BLaER1 treated with 17β-estradiol and CSF1 and Interleukin-3, amounts not matched to agents 10 nM and 100 nM (cell line): ENCODE results near the gene RAB11FIP2.

ENCODE experiments used
- H3K27ac ChIP-seq, 11 experiments: shearing (Covaris generic); formaldehyde crosslinking; 2 replicates each; pipeline ENCODE4 v1.8.1; 2022
- H3K27me3 ChIP-seq, 11 experiments: shearing (Covaris generic); formaldehyde crosslinking; 2 replicates each; pipeline ENCODE4 v1.8.1; 2022
- H3K36me3 ChIP-seq, 11 experiments: shearing (Covaris generic); formaldehyde crosslinking; 2 replicates each; pipeline ENCODE4 v1.8.1; 2022
- H3K4me1 ChIP-seq, 10 experiments: shearing (Covaris generic); formaldehyde crosslinking; 2 replicates each; pipeline ENCODE4 v1.8.1; 2022
- H3K4me2 ChIP-seq, 11 experiments: shearing (Covaris generic); formaldehyde crosslinking; 2 replicates each; pipeline ENCODE4 v1.8.1; 2022
- H3K4me3 ChIP-seq, 10 experiments: shearing (Covaris generic); formaldehyde crosslinking; 2 replicates each; pipeline ENCODE4 v1.8.1; 2022
- H3K9ac ChIP-seq, 11 experiments: shearing (Covaris generic); formaldehyde crosslinking; 2 replicates each; pipeline ENCODE4 v1.8.1; 2022
- H3K9me3 ChIP-seq, 11 experiments: shearing (Covaris generic); formaldehyde crosslinking; replicated peaks in 1 of 11; 2 replicates each; pipeline ENCODE4 v1.8.1; 2022
- H4K20me1 ChIP-seq, 11 experiments: shearing (Covaris generic); formaldehyde crosslinking; 2 replicates each; pipeline ENCODE4 v1.8.1; 2022
- Cebpa-rat ChIP-seq, 11 experiments: shearing (Covaris generic); IDR thresholded peaks; 2 replicates each; pipeline ENCODE4 v1.8.1; 2022

The RAB11FIP2 gene

DNA sequence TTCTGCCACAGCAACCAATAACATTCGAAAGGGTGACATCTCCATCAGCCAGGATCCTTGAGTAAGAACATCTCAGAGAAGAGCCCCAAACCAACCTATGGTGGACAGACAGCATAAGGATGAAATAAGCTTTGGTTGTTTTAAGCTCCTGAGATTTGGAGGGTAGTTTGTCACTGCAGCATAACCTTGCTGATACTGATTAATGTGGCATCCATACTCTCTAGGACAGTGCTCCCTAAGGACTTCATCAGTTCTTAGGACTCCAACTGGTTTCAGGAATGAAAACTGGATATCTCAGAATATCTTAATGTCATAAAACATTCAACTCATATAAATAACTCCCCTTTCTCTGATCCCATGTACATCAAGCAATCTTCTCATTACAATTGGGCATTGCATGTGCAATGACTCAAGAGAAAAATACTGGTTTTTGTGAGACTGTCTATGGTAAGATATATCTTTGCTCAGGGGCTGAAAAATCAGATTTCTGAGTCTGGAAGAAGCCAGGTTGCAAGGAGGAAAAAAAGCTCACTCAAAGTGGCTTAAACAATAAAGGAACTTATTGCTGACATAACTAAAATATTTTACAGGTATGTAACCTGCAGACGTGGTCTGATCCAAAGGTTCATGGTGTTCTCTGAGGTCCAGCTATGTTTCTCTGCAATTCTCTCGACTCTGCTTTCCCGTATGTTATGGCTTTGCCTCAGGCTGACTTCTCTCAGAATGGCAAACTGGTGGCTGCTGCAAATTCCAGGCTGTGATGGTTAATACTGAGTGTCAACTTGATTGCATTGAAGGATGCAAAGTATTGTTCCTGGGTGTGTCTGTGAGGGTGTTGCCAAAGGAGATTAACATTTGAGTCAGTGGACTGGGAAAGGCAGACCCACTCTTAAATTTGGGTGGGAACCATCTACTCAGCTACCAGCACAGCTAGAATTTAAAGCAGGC lies 65.7 kb downstream of the RAB11FIP2 start:
- no peaks in the 10 kb centered on the region for H3K36me3 ChIP-seq
- H3K4me1 ChIP-seq = no peaks in the 10 kb centered on the region
- no peak overlapping the region for H3K9ac ChIP-seq
- H4K20me1 ChIP-seq = no peaks in the 10 kb centered on the region
- no peak for TF ChIP-seq Cebpa-rat (IDR thresholded peaks at IDR 0.05)
- H3K27me3 ChIP-seq = no peaks in the 10 kb centered on the region
- no peak overlapping the region for H3K4me3 ChIP-seq
- no peak overlapping the region for H3K27ac ChIP-seq
- no peak overlapping the region for H3K4me2 ChIP-seq
- H3K9me3 ChIP-seq = peaks cover 0 to 8% (median 0%) of the 10 kb centered on the region in 11 experiments; a peak in 2 of 22 replicates

DNA sequence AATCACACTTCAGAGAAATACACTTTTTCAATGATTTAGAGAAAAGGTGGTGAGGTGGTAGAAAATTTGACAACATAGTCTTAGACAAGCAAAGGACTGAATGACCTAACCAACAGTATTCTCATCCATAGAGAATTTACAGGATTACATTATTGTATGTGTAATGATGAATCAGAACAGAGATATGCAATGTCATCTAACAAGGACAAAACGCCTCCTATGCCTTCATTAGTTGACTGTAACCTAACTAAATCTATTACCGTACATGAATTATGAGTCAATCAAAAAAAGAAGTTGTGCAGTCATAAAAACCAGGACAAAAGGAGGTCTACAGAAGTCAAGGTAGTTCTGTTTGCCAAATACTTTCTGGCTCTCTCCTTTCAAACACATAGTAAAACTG lies 66.5 kb downstream of the RAB11FIP2 start:
- Histone ChIP-seq H3K27me3 (no peaks in the 10 kb centered on the region), H4K20me1 (no peaks in the 10 kb centered on the region), H3K4me3 (no peak overlapping the region), H3K4me2 (no peak overlapping the region), H3K36me3 (no peaks in the 10 kb centered on the region), H3K9me3 (peaks cover 0 to 6% (median 0%) of the 10 kb centered on the region in 11 experiments; a peak in 2 of 22 replicates), H3K4me1 (no peaks in the 10 kb centered on the region), H3K27ac (no peak overlapping the region), H3K9ac (no peak overlapping the region)
- TF ChIP-seq Cebpa-rat (IDR thresholded peaks at IDR 0.05) = no peak

DNA sequence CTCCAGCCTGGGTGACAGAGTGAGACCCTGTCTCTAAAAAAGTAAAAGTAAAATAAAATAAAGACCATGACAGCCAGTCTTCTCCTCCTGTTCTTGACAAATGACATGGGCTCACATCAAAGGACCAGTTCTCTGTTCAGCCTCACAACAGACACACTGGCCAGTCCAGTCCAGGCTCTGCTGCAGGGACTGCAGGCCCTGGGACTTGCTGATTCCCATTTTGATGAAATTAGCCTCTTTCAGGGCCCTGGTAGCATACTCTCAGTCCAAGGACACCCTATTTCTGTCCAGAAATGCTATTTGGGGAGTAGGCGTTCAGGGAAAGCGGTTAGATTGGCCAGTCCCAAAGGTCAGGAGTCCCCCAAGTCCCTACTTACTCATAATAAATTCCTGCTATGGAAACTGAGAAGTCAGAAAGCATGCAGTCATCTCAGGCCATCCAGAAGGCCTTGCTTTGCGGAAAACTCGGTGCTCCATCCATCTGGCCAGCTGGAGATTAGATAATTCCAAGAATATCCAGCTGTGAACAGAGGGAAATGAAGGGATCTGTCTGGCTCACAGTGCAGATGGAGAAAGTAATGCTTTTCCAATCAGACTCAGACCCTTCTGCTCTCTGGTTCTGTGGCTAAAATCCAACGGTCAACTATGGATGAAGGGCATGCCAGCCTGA lies 74.4 kb downstream of the RAB11FIP2 start:
- Histone ChIP-seq H3K9ac (no peak overlapping the region), H3K27me3 (no peaks in the 10 kb centered on the region), H3K4me3 (no peak overlapping the region), H4K20me1 (no peaks in the 10 kb centered on the region; a peak in 1 of 22 replicates), H3K36me3 (no peaks in the 10 kb centered on the region), H3K9me3 (peaks cover 0 to 7% (median 0%) of the 10 kb centered on the region in 11 experiments; a peak in 3 of 22 replicates), H3K4me2 (no peak overlapping the region), H3K27ac (no peak overlapping the region), H3K4me1 (peaks cover 0 to 13% (median 7%) of the 10 kb centered on the region in 10 experiments; a peak in 12 of 20 replicates)
- no peak for TF ChIP-seq Cebpa-rat (IDR thresholded peaks at IDR 0.05)

DNA sequence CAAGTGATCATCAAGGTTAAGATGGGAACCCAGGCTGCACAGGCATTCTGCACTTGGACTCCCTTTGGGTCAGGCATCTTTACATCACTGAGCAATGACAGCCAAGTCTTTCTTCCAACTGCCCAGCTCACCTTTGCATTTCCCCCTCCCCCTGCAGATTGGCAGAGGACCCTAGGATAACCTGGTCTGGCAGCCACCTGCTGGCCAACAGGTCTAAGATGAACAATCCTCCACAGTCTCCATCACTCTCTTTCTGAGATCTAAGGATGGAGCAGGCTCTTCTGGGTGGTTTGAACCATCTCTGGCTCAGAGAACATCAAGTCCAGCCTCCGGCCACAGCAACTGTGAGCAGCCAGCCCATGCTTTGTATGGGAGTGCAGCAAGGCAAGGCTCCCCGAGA lies 75.8 kb downstream of the RAB11FIP2 start:
- Histone ChIP-seq H3K36me3 (no peaks in the 10 kb centered on the region), H3K27ac (no peak overlapping the region), H3K9me3 (peaks cover 0 to 7% (median 0%) of the 10 kb centered on the region in 11 experiments; a peak in 3 of 22 replicates), H3K4me1 (peaks cover 0 to 13% (median 7%) of the 10 kb centered on the region in 10 experiments; a peak in 12 of 20 replicates), H3K4me2 (no peak overlapping the region), H4K20me1 (no peaks in the 10 kb centered on the region; a peak in 1 of 22 replicates), H3K27me3 (no peaks in the 10 kb centered on the region), H3K9ac (no peak overlapping the region), H3K4me3 (no peak overlapping the region)
- TF ChIP-seq Cebpa-rat (IDR thresholded peaks at IDR 0.05) = no peak; a peak in 1 of 22 replicates

DNA sequence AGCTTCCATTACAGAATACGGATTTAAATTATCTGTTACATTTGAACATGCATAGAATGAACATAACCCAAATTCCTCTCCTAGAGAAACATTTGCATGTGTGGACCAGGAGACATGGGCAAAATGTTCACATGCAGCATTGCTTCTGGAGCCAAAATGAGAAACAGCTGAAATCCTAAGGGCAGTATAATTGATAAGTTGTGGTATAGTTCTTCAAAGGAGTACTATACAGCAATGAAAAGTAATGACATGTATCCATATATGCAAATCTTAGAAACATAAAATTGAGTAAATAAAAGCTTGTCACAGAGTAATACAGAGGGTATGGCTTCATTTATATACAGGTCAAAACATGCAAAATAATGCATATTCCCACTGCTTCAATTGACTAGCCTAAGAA lies 77.1 kb downstream of the RAB11FIP2 start:
- Histone ChIP-seq H3K27me3 (no peaks in the 10 kb centered on the region), H3K27ac (no peak overlapping the region), H3K36me3 (no peaks in the 10 kb centered on the region), H4K20me1 (no peaks in the 10 kb centered on the region; a peak in 1 of 22 replicates), H3K4me2 (no peak overlapping the region), H3K4me1 (peaks cover 0 to 13% (median 7%) of the 10 kb centered on the region in 10 experiments; a peak in 12 of 20 replicates), H3K9ac (no peak overlapping the region), H3K9me3 (peaks cover 0 to 7% (median 0%) of the 10 kb centered on the region in 11 experiments; a peak in 3 of 22 replicates), H3K4me3 (no peak overlapping the region)
- TF ChIP-seq Cebpa-rat (IDR thresholded peaks at IDR 0.05) = no peak

DNA sequence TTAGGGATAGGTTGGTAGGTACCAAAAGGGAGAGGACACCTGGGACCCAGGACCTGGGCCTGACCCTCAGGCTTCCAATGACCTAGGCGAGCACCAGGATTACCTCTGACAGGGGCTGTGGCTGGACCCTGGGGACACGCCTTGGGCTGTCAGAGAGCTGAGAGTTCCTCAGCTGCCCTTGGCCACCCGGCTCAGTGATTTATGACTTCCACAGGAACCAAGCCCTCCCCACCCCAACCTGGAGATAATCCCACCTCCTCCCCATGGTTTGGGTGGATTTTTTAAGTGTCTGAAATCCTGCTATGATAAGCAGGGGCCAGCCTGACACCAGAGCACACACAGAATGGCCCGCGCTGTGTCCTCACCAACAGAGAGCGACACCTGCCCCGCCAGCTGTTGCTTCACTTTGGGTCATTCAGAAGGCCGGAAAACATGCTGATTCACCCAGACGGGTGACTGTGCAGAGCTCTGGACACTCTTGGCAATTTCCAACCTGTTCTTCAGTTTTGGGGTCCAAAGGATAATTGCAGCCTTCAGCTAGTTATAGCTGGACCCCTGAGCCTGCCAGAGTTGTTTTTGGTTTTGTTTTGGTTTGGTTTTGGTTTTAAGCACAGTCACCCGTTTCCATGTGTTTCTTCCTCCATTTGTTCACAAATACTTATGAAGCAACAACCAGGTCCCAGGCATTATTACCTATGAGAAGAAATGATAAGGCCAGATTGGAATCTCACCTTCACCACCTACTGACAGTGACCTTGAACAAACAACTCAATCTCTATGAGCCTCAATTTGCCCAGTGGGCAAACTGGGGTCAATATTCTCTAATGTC lies 78.2 kb downstream of the RAB11FIP2 start:
- Histone ChIP-seq H3K9ac (no peak overlapping the region), H3K4me2 (no peak overlapping the region), H3K36me3 (no peaks in the 10 kb centered on the region), H3K27ac (no peak overlapping the region), H3K4me1 (peaks cover 0 to 8% (median 4%) of the 10 kb centered on the region in 10 experiments; a peak in 12 of 20 replicates), H3K9me3 (peaks cover 0 to 7% (median 0%) of the 10 kb centered on the region in 11 experiments; a peak in 3 of 22 replicates), H3K27me3 (no peaks in the 10 kb centered on the region), H3K4me3 (no peak overlapping the region), H4K20me1 (no peaks in the 10 kb centered on the region; a peak in 1 of 22 replicates)
- TF ChIP-seq Cebpa-rat (IDR thresholded peaks at IDR 0.05) = no peak

DNA sequence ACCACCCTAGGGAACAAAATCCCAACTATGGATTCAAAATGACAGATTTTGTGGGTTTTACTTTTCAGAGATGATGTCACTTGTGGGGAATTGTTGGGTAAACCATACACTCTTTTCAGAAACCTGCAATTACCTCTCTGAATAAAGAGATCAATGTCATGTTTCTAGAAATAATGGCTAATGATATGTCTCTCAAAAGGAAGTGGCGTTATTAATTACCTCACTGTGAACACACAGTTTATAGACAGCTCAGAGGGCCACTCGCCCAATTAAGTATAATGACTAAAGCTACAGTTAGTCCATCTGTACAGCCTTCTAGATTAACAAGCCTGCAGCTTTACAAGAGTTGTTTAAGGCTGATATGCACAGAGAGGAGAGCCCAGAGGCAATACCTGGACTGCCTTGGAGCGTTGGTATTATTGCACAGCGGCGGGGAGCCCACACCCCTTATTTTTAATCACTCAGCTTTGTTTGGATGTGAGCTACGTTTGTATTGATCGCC lies 79.5 kb downstream of the RAB11FIP2 start:
- H3K27ac ChIP-seq = no peak overlapping the region

DNA sequence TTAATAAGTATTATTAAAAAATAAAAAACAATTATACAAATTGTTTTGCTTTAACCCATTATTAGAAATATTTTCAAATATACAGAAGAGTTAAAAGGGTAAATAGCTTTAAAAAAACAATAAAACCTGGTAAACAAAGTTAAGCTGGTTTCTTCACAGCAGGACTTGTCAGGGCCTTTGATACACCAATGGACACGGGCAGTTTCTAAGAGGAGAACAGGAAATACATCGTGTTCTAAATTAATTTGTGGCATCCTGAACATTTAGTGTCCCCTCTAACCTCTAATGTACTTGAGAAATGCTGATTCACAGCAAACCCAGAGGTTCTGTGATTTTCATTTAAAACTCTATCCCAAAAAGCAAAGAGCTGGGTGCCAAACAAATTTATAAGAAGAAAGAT lies 80.8 kb downstream of the RAB11FIP2 start:
- Histone ChIP-seq H3K9ac (no peak overlapping the region), H4K20me1 (no peaks in the 10 kb centered on the region; a peak in 1 of 22 replicates), H3K9me3 (peaks cover 0 to 7% (median 0%) of the 10 kb centered on the region in 11 experiments; a peak in 3 of 22 replicates), H3K27me3 (no peaks in the 10 kb centered on the region), H3K36me3 (no peaks in the 10 kb centered on the region), H3K27ac (no peak overlapping the region), H3K4me1 (no peaks in the 10 kb centered on the region), H3K4me3 (no peak overlapping the region), H3K4me2 (no peak overlapping the region)
- no peak for TF ChIP-seq Cebpa-rat (IDR thresholded peaks at IDR 0.05)

More for the DNA sequence above, 79.5 kb downstream of the RAB11FIP2 start:
- Histone ChIP-seq H3K9ac (no peak overlapping the region), H3K9me3 (peaks cover 0 to 7% (median 0%) of the 10 kb centered on the region in 11 experiments; a peak in 3 of 22 replicates), H4K20me1 (no peaks in the 10 kb centered on the region; a peak in 1 of 22 replicates), H3K36me3 (no peaks in the 10 kb centered on the region), H3K4me1 (no peaks in the 10 kb centered on the region), H3K4me2 (no peak overlapping the region), H3K4me3 (no peak overlapping the region), H3K27me3 (no peaks in the 10 kb centered on the region)
- no peak for TF ChIP-seq Cebpa-rat (IDR thresholded peaks at IDR 0.05)
